ENCODE results near the gene PBXIP1. TPM values are rescaled to one million over a fixed set of nuclear protein-coding genes. Genes with fewer than 3 reads are reported as not detected.
"Not testable (repeated sequence)": the region's sequence is repeated elsewhere in the genome, so short reads cannot be mapped to it uniquely, and the experiment has no call there.

PBXIP1 gene
- total RNA-seq, 1 donor from 2014 or later = 55.9 TPM

DNA sequence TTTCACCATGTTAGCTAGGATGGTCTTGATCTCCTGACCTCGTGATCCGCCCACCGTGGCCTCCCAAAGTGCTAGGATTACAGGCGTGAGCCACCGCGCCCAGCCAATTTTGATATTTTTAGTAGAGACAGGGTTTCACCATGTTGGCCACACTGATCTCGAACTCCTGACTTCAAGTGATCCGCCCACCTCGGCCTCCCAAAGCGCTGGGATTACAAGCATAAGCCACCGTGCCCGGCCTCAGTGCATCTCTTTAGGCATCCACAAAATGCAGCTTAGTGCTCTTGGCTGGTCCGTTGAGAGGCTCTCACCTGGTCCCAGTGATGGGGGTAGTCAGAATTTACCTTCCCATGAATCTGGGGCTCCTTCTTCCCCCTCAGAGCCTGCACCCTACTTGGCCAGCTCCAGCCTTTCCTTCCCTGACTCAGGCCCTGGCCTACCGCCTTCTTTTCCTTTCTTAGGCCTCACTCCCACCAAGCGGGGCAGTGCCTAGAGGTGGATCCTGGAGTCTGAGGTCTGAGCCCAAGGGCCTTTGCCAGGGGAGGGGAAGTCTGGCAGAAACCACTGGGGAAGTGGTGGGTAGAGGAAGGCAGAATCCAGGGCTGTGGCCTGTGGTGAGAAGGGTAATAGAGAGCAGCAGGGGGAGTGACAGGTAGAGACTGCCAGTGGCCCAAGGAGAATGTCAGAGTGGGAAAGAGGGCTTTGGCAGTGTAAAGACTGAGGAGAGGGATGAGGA, 41.2 kb upstream of the PBXIP1 start:
- no peak for ATAC-seq
- intact Hi-C loops (cut with DNase I) = no loop called here
- DNase-seq (ENCODE audit: missing footprints) = no peak

DNA sequence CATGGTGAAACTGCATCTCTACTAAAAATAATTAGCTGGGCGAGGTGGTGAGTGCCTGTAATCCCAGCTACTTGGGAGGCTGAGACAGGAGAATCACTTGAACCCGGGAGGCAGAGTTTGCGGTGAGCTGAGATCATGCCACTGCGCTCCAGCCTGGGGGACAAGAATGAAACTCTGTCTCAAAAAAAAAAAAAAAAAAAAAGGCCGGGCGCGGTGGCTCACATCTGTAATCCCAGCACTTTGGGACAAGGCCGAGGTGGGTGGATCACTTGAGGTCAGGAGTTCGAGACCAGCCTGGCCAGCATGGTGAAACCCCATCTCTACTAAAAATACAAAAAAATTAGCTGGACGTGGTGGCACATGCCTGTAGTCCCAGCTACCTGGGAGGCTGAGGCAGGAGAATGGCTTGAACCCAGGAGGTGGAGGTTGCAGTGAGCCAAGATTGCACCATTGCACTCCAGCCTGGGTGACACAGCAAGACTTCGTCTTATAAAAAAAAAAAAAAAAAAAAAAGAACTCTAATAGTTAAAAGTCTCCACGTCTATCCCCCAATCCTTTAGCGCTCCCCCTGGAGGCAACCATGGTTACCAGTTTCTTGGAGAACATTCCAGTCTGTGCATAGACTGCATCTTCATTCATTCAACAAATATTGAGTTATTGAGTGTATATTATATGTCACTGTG, 39.5 kb upstream of the PBXIP1 start:
- ATAC-seq; intact Hi-C loops (cut with DNase I); DNase-seq (ENCODE audit: missing footprints): not testable (repeated sequence)

GRCh38 chr1:154994591-154994990, 38.7 kb upstream of the PBXIP1 start:
- intact Hi-C loops (cut with DNase I) = no loop called here

GRCh38 chr1:154994269-154994587, 38.3 kb upstream of the PBXIP1 start:
- no peak for DNase-seq (ENCODE audit: missing footprints)
- no peak for ATAC-seq
- intact Hi-C loops (cut with DNase I) = no loop called here

More at GRCh38 chr1:154994591-154994990, 38.7 kb upstream of the PBXIP1 start:
- DNase-seq (ENCODE audit: missing footprints) = no peak
- ATAC-seq = no peak

- ATAC-seq (no peak), DNase-seq (ENCODE audit: missing footprints) (no peak)
- intact Hi-C loops (cut with DNase I) = no loop called here
Observed at GRCh38 chr1:154993572-154994268, 37.8 kb upstream of the PBXIP1 start, which contains the start of gene LENEP. LENEP (plus strand) TSS chr1:154993586; CDS start chr1:154993608, 22 bp downstream.

GRCh38 chr1:154992721-154993571, 37.0 kb upstream of the PBXIP1 start:
- intact Hi-C loops (cut with DNase I) = no loop called here
- DNase-seq (ENCODE audit: missing footprints) (no peak), ATAC-seq (peak; percentile 22)

GRCh38 chr1:154990276-154990675, 34.4 kb upstream of the PBXIP1 start:
- DNase-seq (ENCODE audit: missing footprints) (no peak), ATAC-seq (no peak)
- intact Hi-C loops (cut with DNase I) = no loop called here

- intact Hi-C loops (cut with DNase I) = no loop called here
- ATAC-seq (no peak), DNase-seq (ENCODE audit: missing footprints) (no peak)
Observed at GRCh38 chr1:154989195-154989860, 33.4 kb upstream of the PBXIP1 start.

DNA sequence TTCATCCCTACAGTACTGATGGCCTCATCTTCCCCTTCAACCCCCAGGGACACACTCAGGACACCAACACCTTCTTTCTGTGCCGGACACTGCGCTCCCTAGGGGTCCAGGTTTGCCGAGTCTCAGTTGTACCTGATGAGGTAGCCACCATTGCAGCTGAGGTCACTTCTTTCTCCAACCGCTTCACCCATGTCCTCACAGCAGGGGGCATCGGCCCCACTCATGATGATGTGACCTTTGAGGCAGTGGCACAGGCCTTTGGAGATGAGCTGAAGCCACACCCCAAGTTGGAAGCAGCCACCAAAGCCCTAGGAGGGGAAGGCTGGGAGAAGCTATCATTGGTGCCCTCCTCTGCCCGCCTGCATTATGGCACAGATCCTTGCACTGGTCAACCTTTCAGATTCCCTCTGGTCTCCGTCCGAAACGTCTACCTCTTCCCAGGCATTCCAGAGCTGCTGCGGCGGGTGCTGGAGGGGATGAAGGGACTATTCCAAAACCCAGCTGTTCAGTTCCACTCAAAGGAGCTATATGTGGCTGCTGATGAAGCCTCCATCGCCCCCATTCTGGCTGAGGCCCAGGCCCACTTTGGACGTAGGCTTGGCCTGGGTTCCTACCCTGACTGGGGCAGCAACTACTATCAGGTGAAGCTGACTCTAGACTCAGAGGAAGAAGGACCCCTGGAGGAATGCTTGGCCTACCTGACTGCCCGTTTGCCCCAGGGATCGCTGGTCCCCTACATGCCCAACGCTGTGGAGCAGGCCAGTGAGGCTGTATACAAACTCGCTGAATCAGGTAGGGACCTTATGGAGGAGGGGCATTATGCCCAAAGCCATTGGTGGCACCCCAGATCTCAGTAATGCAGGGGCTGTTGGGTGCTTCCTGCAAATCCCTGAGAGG, 32.4 kb upstream of the PBXIP1 start:
- ATAC-seq (no peak), DNase-seq (ENCODE audit: missing footprints) (no peak)
- intact Hi-C loops (cut with DNase I) = no loop called here

DNA sequence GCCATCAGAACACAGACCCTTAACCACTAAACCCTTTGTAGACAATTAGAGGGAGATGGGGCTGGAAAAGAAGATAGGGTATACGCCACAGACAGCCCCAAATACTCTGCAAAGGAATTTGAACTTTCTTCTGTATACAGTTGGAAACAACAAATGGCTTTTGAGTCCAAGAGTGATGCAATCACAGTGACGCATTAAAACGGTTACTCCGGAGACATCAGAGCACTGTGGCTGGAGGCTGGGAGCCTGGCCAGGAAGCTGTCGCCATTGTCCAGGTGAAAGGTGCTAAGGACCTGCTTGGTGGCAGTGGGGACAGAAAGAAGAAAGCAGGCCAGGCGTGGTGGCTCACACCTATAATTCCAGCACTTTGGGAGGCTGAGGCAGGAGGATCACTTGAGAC, 31.4 kb upstream of the PBXIP1 start:
- intact Hi-C loops (cut with DNase I) = no loop called here
- no peak for ATAC-seq
- DNase-seq (ENCODE audit: missing footprints) = no peak

GRCh38 chr1:154986736-154987135, 30.8 kb upstream of the PBXIP1 start:
- DNase-seq (ENCODE audit: missing footprints); intact Hi-C loops (cut with DNase I); ATAC-seq: not testable (repeated sequence)

- DNase-seq (ENCODE audit: missing footprints) = no peak
- intact Hi-C loops (cut with DNase I) = loop anchor here (2.0 kb wide), 1 partner anchor 19 kb away; the partner anchor contains the start of gene ZBTB7B
- no peak for ATAC-seq
Observed at GRCh38 chr1:154983776-154984466, 28.0 kb upstream of the PBXIP1 start.

- intact Hi-C loops (cut with DNase I) = loop anchor here (2.0 kb wide), 1 partner anchor 20 kb away; the partner anchor contains the start of gene ZBTB7B
- peak; percentile 100 for ATAC-seq
- peak; percentile 96 for DNase-seq (ENCODE audit: missing footprints)
Observed at GRCh38 chr1:154982897-154983648, 27.2 kb upstream of the PBXIP1 start, which contains the start of gene FLAD1. FLAD1 (plus strand) TSS chr1:154983344; CDS start chr1:154983695, 351 bp downstream.

DNA sequence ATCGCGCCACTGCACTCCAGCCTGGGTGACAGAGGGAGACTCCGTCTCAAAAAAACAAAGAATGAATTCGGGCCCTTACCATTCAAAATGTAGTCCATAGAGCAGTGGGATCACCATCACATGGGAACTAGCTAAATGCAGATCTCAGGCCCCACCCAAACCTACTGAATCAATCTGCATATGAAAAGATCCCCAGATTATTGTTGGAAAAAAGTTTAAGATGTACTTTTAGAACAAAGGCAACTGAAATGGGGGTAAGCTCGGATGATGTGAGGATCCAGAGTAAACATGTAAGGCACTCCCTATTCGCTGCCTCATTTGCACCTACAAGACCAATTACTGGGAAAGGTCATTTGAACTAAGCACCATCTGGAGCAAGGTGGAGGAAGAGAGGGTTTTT, 26.4 kb upstream of the PBXIP1 start:
- DNase-seq (ENCODE audit: missing footprints) (no peak), ATAC-seq (no peak)
- intact Hi-C loops (cut with DNase I) = loop anchor here (2.0 kb wide), 1 partner anchor 20 kb away; the partner anchor contains the start of gene ZBTB7B

- intact Hi-C loops (cut with DNase I) = no loop called here
- ATAC-seq (no peak), DNase-seq (ENCODE audit: missing footprints) (no peak)
Observed at GRCh38 chr1:154978360-154978759, 22.5 kb upstream of the PBXIP1 start.

DNA sequence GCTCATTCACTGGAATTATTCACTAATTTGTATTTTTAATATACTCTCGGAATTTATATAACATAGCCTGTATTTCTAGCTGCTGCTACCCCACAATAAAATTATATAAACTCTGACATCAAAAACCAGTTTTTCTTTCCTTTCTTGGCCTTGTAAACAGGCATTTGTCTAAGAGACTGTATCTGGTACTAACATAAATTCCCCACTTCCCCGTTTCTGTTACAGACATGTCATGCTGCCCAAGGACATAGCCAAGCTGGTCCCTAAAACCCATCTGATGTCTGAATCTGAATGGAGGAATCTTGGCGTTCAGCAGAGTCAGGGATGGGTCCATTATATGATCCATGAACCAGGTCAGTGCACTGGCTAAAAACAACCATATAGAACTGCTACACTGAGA, 21.9 kb upstream of the PBXIP1 start:
- ATAC-seq; intact Hi-C loops (cut with DNase I); DNase-seq (ENCODE audit: missing footprints): not testable (repeated sequence)

Data from Right ventricle myocardium inferior (tissue), 1 donor.